Activated CD4-positive, alpha-beta T cell treated with anti-CD3 and anti-CD28 coated beads, Interleukin-2, amount 10 ng/mL, durations not matched to agents 24 days and 14 days (primary cell): ENCODE data around the gene SERPINB10. TPM values are rescaled to one million over a fixed set of nuclear protein-coding genes. Genes with fewer than 3 reads are reported as not detected.
"Not testable (repeated sequence)": the region's sequence is repeated elsewhere in the genome, so short reads cannot be mapped to it uniquely, and the experiment has no call there.

ENCODE experiments used
- DNase-seq: peaks from one replicate; pipeline ENCODE4 v3.0.0; 2022
- H3K27ac Mint-ChIP-seq: one replicate; pipeline ENCODE4 v1.8.0; 2022; ENCODE audit warnings: mild to moderate bottlenecking, mixed read lengths
- H3K27me3 Mint-ChIP-seq: one replicate; pipeline ENCODE4 v1.8.0; 2022; ENCODE audit warnings: mixed read lengths
- H3K36me3 Mint-ChIP-seq: one replicate; pipeline ENCODE4 v1.8.0; 2022; ENCODE audit warnings: low read depth, mild to moderate bottlenecking, mixed read lengths
- H3K4me1 Mint-ChIP-seq: one replicate; pipeline ENCODE4 v1.8.0; 2021; ENCODE audit warnings: mixed read lengths
- H3K4me3 Mint-ChIP-seq: one replicate; pipeline ENCODE4 v1.8.0; 2022; ENCODE audit warnings: mild to moderate bottlenecking, moderate library complexity, mixed read lengths
- H3K9me3 Mint-ChIP-seq: one replicate; pipeline ENCODE4 v1.8.0; 2021; ENCODE audit warnings: mixed read lengths
- intact Hi-C: fragments of 100-400 bp; cut with micrococcal nuclease; formaldehyde crosslinking; loops from one replicate; pipeline ENCODE4 v1.15.1; 2023
- total RNA-seq: library from RNA; stranded (reverse); gene quantifications from 2 replicates; pipeline ENCODE4 v1.2.3, GENCODE V29; 2022

The SERPINB10 gene
- total RNA-seq, 1 donor from 2014 or later, result not detected

DNA sequence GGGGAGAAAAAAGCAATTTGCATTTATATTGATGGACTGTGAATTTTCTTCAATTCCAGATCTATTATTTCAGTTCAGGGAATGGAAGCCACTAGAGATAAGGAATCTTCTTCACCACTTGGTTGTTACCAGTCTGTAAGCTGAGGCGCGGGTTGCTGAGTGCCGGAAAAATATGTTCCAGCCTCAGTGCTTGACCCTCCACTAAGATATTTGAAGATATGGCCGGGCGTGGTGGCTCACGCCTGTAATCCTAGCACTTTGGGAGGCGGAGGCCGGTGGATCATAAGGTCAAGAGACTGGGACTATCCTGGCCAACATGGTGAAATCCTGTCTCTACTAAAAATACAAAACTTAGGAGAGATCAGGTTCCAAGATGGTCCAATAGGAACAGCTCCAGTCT is 32.2 kb downstream of the SERPINB10 start:
- intact Hi-C loops, result no loop called here

DNA sequence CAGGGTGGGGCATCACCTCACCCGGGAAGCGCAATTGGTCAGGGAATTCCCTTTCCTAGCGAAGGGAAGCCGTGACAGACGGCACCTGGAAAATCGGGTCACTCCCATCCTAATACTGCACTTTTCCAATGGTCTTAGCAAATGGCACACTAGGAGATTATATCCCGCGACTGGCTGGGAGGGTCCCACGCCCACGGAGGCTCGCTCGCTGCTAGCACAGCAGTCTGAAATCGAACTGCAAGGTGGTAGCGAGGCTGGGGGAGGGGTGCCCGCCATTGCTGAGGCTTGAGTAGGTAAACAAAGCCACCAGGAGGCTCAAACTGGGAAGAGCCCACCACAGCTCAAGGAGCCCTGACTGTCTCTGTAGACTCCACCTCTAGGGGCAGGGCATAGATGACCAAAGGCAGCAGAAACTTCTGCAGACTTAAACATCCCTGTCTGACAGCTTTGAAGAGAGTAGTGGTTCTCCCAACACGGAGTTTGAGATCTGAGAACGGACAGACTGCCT is 32.8 kb downstream of the SERPINB10 start:
- intact Hi-C loops, result not testable (repeated sequence)

More for the DNA sequence above, 32.2 kb downstream of the SERPINB10 start:
- Mint-ChIP-seq H3K4me3 (no peak overlapping the region), H3K36me3 (no peaks in the 10 kb centered on the region), H3K4me1 (peaks cover 3% of the 10 kb centered on the region), H3K27me3 (peaks cover 40% of the 10 kb centered on the region), H3K27ac (no peak overlapping the region), H3K9me3 (peaks cover 13% of the 10 kb centered on the region)
- no peak for DNase-seq

DNA sequence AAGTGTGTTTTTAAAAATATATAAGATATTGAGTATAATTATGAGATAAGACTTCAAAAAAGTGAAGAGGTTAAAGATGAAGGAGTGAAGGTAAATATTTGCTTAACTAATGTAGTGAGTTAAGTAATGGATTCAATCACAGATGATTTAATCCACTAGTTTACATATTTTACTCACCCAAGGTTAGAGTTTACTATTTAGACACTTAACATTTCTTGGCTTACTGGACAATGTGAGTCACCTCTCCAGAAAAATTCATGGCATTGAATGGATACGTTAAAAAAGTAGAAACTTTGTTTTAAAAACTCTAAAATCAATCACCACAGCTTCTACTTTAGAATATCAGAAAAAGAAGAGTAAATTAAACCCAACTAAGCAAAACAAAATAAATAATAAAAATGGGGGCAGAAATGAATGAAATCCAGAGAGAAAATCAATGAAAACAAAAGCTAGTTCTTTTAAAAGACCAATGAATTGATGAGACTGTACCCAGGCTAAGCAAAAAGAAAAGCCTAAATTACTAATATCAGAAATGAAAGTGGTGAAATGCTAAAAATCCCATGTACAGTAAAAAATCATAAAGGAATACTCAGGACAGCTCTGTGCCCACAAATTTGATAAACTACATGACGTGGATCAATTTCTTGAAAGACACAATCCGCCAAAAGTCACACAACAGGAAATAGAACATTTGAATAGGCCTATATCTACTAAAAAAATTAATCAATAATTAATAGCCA is 39.5 kb downstream of the SERPINB10 start:
- intact Hi-C loops, result loop anchor here (5.0 kb wide), 1 partner anchor 1230 kb away; the partner anchor contains the start of gene PHLPP1
- H3K4me1 Mint-ChIP-seq, result peaks cover 32% of the 10 kb centered on the region
- no peak for DNase-seq
- H3K27ac Mint-ChIP-seq, result peak overlapping the region; percentile 5
- no peak overlapping the region for H3K4me3 Mint-ChIP-seq
- H3K36me3 Mint-ChIP-seq, result peaks cover 5% of the 10 kb centered on the region
- peaks cover 17% of the 10 kb centered on the region for H3K9me3 Mint-ChIP-seq
- H3K27me3 Mint-ChIP-seq, result peaks cover 35% of the 10 kb centered on the region

More for the DNA sequence above, 32.8 kb downstream of the SERPINB10 start:
- not testable (repeated sequence) for H3K36me3 Mint-ChIP-seq, H3K4me1 Mint-ChIP-seq, H3K4me3 Mint-ChIP-seq, DNase-seq, H3K27ac Mint-ChIP-seq
- peaks cover 13% of the 10 kb centered on the region for H3K9me3 Mint-ChIP-seq
- H3K27me3 Mint-ChIP-seq, result peaks cover 41% of the 10 kb centered on the region

DNA sequence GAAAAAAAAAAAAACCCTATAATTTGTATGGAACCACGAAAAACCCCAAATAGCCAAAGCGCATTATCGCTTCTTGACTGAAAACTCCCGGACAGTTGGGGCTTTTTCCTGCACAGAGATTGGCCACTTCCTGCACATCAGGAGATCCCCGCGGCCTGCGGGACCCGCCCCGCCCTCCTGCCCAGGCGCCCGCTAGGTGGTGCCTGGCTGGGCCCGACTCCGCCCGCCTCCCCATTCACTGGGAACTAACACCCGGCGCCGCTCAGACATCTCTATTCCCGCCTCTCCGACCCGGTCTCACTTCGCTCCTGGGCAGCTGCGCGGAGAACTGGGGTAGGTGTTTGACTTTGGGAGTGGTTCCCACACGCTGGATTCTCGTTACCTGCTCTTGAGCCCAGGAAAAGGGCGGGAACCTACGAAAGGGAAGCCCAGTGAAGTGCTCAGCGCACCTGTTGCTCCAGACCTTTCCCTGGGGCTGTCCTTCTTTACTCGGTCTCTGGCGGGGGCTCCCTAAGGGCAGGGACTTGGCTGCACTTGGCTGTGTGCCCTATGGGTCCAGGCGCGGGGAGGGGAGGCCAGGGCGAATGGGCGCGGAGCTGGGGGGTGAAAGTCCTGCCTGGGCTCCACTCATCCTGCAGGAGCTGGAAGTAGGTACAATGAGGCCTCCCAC is 41.4 kb downstream of the SERPINB10 start, which contains the start of gene HMSD:
Gene HMSD (plus strand): TSS at position 234 of the 670 bp plus-strand sequence. CDS start 4,155 bp downstream, outside the sequence.
- intact Hi-C loops, result loop anchor here (1.0 to 5.0 kb wide), 3 partner anchors 13 to 1232 kb away; partner anchors contain the start of gene PHLPP1
- peaks cover 11% of the 10 kb centered on the region for H3K36me3 Mint-ChIP-seq

DNA sequence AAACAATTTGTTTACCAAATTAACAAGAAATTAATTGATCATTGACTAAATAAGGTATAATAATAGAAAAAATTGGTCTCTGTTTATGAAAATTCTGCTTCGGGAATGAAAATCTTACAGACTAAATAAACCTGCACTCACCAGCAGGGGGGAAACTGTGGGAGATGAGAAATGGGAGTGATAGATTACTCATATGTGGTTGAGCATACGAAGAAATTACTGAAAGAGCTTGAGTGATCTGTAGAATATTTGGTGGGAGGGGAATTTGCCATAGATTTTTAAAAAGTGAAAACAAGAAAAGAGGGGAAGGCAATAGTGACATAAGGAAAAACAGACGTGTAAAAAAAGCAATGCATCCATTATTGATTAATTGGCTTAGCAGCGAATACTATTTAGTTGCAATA is 43.5 kb downstream of the SERPINB10 start:
- no peak for DNase-seq
- peaks cover 39% of the 10 kb centered on the region for H3K4me1 Mint-ChIP-seq
- intact Hi-C loops, result loop anchor here (1.0 to 2.0 kb wide), 3 partner anchors 11 to 1107 kb away; partner anchors contain the start of gene SERPINB8
- H3K36me3 Mint-ChIP-seq, result peaks cover 21% of the 10 kb centered on the region
- peak overlapping the region; percentile 72 for H3K27ac Mint-ChIP-seq
- H3K4me3 Mint-ChIP-seq, result peak overlapping the region; percentile 27
- peaks cover 4% of the 10 kb centered on the region for H3K9me3 Mint-ChIP-seq
- peaks cover under 1% of the 10 kb centered on the region for H3K27me3 Mint-ChIP-seq

More for the DNA sequence above, 41.4 kb downstream of the SERPINB10 start, which contains the start of gene HMSD:
- Mint-ChIP-seq H3K27me3 (peaks cover 15% of the 10 kb centered on the region), H3K9me3 (peaks cover 7% of the 10 kb centered on the region), H3K27ac (peak within 1 kb of the TSS; percentile 91), H3K4me1 (peaks cover 37% of the 10 kb centered on the region), H3K4me3 (peak within 1 kb of the TSS; percentile 88)
- DNase-seq, result peak; percentile 90

DNA sequence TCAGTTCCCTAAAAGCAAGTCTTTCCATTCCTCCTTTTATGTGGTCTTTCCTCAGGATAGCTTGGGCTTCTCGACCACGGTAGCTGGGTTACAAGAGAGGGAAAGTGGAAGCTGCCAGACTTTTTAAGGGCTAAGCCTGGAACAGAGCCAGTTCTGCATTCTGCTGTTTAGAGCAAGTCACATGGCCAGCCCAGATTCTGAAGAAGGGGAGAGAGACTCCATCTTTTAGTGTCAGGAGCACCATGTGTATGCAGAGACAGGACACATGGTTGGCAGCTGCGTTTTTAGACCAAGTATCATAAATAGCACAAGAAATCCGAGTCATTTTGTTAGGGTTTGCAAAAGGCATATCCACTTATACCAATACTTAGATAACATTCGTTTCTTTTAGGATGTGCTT is 46.1 kb downstream of the SERPINB10 start:
- Mint-ChIP-seq H3K4me1 (peaks cover 30% of the 10 kb centered on the region), H3K27ac (no peak overlapping the region), H3K4me3 (no peak overlapping the region), H3K36me3 (peaks cover 29% of the 10 kb centered on the region), H3K27me3 (no peaks in the 10 kb centered on the region), H3K9me3 (peaks cover 4% of the 10 kb centered on the region)
- intact Hi-C loops, result no loop called here
- no peak for DNase-seq

DNA sequence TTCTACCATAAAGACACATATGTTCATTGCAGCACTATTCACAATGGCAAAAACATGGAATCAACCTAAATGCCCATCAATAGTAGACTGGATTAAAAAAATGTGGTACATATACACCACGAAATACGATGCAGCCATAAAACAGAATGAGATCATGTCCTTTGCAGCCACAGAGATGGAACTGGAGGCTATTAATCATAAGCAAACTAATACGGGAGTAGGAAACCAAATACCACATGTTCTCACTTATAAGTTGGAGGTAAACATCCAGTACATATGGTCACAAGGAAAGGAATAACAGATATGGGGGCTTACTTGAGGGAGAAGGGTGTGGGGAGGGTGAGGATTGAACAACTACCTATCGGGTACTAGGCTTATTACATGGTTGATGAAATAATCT is 49.0 kb downstream of the SERPINB10 start:
- Mint-ChIP-seq H3K27me3 (no peaks in the 10 kb centered on the region), H3K4me1 (peaks cover 18% of the 10 kb centered on the region), H3K4me3 (no peak overlapping the region), H3K36me3 (peaks cover 29% of the 10 kb centered on the region), H3K27ac (no peak overlapping the region), H3K9me3 (no peaks in the 10 kb centered on the region)
- DNase-seq, result no peak
- intact Hi-C loops, result no loop called here

DNA sequence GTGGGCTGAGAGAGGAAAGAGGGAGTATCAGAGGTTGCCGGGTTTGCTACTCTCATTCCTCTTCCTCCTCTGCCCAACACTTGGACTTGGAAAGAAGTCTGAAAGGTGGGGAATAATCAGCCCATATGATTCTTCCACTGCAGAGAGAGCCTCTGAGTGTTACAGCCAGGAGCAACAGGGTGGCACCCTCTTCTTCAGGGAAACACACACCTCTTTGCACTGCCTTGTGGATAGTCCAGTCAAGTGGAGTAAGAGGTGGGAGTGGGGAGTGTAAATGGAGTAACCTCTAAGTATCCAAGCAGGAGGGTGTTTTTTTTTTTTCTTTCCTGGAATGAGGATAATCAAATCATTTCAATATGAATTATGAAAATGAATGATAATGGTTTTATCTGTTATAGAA is 53.1 kb downstream of the SERPINB10 start:
- no peak overlapping the region for H3K4me3 Mint-ChIP-seq
- H3K4me1 Mint-ChIP-seq, result peaks cover 20% of the 10 kb centered on the region
- no peaks in the 10 kb centered on the region for H3K9me3 Mint-ChIP-seq
- no peak overlapping the region for H3K27ac Mint-ChIP-seq
- H3K27me3 Mint-ChIP-seq, result no peaks in the 10 kb centered on the region
- peaks cover 14% of the 10 kb centered on the region for H3K36me3 Mint-ChIP-seq
- intact Hi-C loops, result no loop called here
- DNase-seq, result no peak

DNA sequence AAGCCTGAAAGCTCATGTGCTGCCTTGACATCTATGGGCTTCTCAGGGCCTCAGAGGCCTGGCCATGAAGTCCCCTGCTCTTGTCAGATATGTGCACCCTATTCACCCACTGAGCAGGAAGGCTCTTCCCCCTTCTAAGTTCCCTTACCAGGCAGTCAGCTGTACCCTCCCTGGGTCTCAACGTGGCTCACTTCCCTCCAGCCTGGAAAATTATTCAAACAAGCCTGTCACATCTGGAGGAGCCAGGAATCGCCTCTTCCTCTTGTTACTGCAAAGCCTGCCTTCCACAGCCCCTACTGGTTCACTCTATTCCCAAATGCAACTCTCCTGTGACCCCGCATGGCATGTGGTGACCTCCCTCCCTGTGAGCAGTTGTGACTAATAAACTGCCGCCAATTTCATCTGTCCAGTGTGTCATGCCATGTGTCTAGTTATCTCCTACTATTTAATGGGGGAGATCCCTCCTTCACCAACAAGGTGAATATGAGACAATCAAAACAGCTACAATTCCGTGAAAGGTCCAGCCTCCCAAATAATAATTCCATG is 53.8 kb downstream of the SERPINB10 start:
- H3K9me3 Mint-ChIP-seq, result no peaks in the 10 kb centered on the region
- H3K4me3 Mint-ChIP-seq, result no peak overlapping the region
- H3K27ac Mint-ChIP-seq, result no peak overlapping the region
- H3K27me3 Mint-ChIP-seq, result no peaks in the 10 kb centered on the region
- H3K36me3 Mint-ChIP-seq, result peaks cover 13% of the 10 kb centered on the region
- DNase-seq, result no peak
- H3K4me1 Mint-ChIP-seq, result peaks cover 20% of the 10 kb centered on the region
- intact Hi-C loops, result no loop called here

DNA sequence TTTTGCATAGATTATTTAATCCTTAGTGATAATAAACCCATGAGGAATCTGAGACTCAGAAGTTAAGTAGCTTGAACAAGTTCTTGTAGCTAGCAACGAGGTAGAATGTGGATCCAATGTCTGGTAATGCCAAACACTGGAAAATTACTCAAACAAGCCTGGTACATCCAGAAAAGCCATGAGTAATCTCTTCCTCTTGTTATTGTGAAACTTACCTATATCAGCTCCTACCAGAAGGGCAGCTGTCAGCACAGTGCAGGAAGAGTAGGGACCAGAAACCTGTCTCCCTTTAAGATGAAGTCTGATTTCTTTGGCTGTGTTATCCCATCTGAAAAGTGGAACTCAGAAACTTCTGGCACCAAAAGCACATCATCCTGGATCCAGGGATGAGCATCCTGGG is 54.4 kb downstream of the SERPINB10 start:
- no peaks in the 10 kb centered on the region for H3K9me3 Mint-ChIP-seq
- H3K27ac Mint-ChIP-seq, result peak overlapping the region; percentile 7
- peaks cover 13% of the 10 kb centered on the region for H3K36me3 Mint-ChIP-seq
- peaks cover 15% of the 10 kb centered on the region for H3K4me1 Mint-ChIP-seq
- no peaks in the 10 kb centered on the region for H3K27me3 Mint-ChIP-seq
- no peak for DNase-seq
- H3K4me3 Mint-ChIP-seq, result no peak overlapping the region
- intact Hi-C loops, result loop anchor here (1.0 kb wide), 1 partner anchor 11 kb away; no protein-coding TSS in a partner anchor

DNA sequence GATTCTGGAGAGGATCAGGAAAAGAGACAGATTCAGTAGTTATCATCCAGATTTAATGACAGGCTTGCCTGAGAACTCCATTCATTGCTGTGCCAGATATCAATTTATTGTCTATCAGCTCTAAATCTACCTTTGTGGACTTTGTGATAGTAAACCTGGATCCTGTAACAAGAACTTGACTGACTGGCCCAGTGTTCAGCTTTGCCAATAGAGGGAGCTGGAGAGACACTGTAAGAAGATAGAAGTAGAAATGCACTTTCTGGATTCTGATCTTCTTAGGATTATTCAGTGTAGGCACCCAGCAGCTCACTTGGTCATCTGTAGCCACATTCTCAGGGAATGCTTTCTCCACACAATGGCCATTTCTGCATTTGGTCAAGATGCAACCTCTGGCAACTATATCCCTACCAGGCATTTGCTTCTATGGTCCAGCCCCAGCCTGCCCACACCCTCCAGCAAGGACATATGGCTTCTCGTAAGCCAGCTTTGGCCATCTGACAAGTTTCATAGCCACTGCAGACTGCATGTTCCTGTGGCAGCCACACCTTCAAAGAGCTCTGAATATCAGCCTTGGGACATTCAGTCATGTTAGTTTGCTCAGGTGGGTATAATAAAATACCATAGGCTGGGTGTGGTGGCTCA is 56.0 kb downstream of the SERPINB10 start:
- DNase-seq, result peak; percentile 81
- H3K27me3 Mint-ChIP-seq, result no peaks in the 10 kb centered on the region

DNA sequence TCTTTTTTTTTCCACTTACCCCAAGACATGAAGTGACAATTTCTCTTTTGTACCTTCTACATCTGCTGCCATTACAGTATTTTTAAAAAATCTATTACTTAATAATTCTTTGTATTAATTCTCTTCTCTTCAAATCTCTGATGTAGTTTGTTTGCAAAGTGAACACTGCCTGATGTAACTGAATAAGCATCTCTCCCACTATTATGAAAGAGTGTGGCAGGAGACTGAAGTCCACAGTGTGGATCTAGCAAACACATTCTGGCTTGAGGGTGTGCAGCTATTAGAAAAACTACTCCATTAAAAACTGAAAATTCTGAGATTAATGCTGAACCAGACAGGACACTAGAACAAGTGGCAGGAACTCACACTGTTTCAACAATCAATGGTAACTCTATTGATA is 57.1 kb downstream of the SERPINB10 start:
- H3K4me3 Mint-ChIP-seq, result no peak overlapping the region
- intact Hi-C loops, result no loop called here
- no peaks in the 10 kb centered on the region for H3K9me3 Mint-ChIP-seq
- H3K27me3 Mint-ChIP-seq, result no peaks in the 10 kb centered on the region
- DNase-seq, result no peak
- peaks cover 25% of the 10 kb centered on the region for H3K4me1 Mint-ChIP-seq
- no peak overlapping the region for H3K27ac Mint-ChIP-seq
- peaks cover 21% of the 10 kb centered on the region for H3K36me3 Mint-ChIP-seq

More for the DNA sequence above, 56.0 kb downstream of the SERPINB10 start:
- Mint-ChIP-seq H3K9me3 (no peaks in the 10 kb centered on the region), H3K4me1 (peaks cover 16% of the 10 kb centered on the region), H3K4me3 (no peak overlapping the region), H3K27ac (no peak overlapping the region), H3K36me3 (peaks cover 11% of the 10 kb centered on the region)
- intact Hi-C loops, result loop anchor here (1.0 kb wide), 3 partner anchors 12 to 32 kb away; no protein-coding TSS in a partner anchor

DNA sequence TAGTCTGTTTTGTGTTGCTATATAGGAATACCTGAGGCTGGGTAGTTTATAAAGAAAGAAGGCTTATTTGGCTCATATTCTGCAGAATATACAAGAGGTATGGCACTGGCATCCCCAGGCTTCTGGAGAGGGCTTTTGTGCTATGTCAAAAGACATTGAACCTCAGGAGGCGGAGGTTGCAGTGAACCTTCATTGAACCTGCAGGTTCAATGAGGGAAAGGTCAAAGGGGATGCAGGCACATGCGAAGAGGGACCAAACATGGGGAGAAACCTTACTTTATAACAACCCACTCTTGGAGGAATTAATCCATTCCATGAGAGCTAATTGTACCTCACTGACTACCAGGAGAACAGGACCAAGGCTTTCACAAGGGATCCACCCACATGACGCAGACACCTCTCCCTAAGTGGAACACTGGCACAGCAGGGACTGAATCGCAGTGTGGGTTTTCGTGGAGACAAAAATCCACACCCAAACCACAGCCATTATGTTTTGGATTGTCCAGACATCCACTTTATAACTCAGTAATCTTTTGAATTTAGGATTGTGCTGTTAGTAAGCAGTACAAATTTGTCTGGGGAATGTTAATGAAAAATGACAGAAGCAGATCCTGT is 58.1 kb downstream of the SERPINB10 start:
- Mint-ChIP-seq H3K27ac (no peak overlapping the region), H3K27me3 (no peaks in the 10 kb centered on the region), H3K4me3 (no peak overlapping the region), H3K4me1 (peaks cover 30% of the 10 kb centered on the region), H3K9me3 (no peaks in the 10 kb centered on the region), H3K36me3 (peaks cover 23% of the 10 kb centered on the region)
- intact Hi-C loops, result no loop called here
- no peak for DNase-seq
